SK-N-SH (cell line): ENCODE data around the gene KIAA2012. TPM values are rescaled to one million over a fixed set of nuclear protein-coding genes. Genes with fewer than 3 reads are reported as not detected.

Experiments
- CTCF ChIA-PET: fragments of 300-600, 350-600 bp; formaldehyde crosslinking; extraction: SDS; loops from one replicate; lab custom pipeline; 2021; lab: Yijun Ruan, JAX
- POLR2A ChIA-PET: fragments of 350-600 bp; sonication (Branson Sonifier 250); formaldehyde crosslinking; extraction: SDS; loops from one replicate; lab custom pipeline; 2020; ENCODE audit warnings: antibody characterized with exemption, inconsistent platforms; lab: Yijun Ruan, JAX
- DNase-seq: peaks from one replicate; pipeline ENCODE4 v3.0.0; 2012
- H2AFZ ChIP-seq: fragments of 200-600 bp; sonication (generic); 2 replicates; pipeline ENCODE4 v1.8.1; 2016; ENCODE audit warnings: antibody characterized with exemption, mild to moderate bottlenecking, low read depth
- H3F3A ChIP-seq: fragments of 200-600 bp; sonication (generic); replicated peaks from 2 replicates; pipeline ENCODE3; 2016; ENCODE audit warnings: antibody characterized with exemption, mild to moderate bottlenecking; ENCODE audit not compliant: insufficient read depth
- H3K27ac ChIP-seq, 2 experiments: fragments of 200-500 bp in 1 of 2; fragments of 200-600 bp in 1 of 2; sonication (Bioruptor generic) in 1 of 2; sonication (generic), shearing (Covaris generic) in 1 of 2; 2 replicates each; pipeline versions ENCODE4 v1.5.1 to v1.6.1; 2014 to 2016; ENCODE audit warnings: low read depth in 2 of 2, inconsistent platforms in 1 of 2, low read length in 1 of 2, mild to moderate bottlenecking in 1 of 2, mixed read lengths in 1 of 2
- H3K27me3 ChIP-seq: fragments of 200-600 bp; sonication (generic), shearing (Covaris generic); 2 replicates; pipeline ENCODE4 v1.6.1; 2016; ENCODE audit warnings: mixed run types; ENCODE audit not compliant: insufficient read depth
- H3K36me3 ChIP-seq, 2 experiments: fragments of 200-500 bp in 1 of 2; fragments of 200-600 bp in 1 of 2; sonication (Bioruptor generic) in 1 of 2; sonication (generic) in 1 of 2; replicated peaks in 1 of 2; 2 replicates each; pipeline versions ENCODE3 to v1.5.1; 2014 to 2016; ENCODE audit warnings: low read length in 1 of 2, mild to moderate bottlenecking in 1 of 2; ENCODE audit not compliant: insufficient read depth in 2 of 2, control insufficient read depth in 1 of 2
- H3K4me1 ChIP-seq, 2 experiments: fragments of 200-500 bp in 1 of 2; fragments of 200-600 bp in 1 of 2; sonication (Bioruptor generic) in 1 of 2; sonication (generic), shearing (Covaris generic) in 1 of 2; 2 replicates each; pipeline versions ENCODE4 v1.5.1 to v1.6.1; 2014 to 2016; ENCODE audit warnings: low read depth in 1 of 2, low read length in 1 of 2, mixed run types in 1 of 2; ENCODE audit not compliant: insufficient read depth in 2 of 2, control insufficient read depth in 1 of 2
- H3K4me2 ChIP-seq: fragments of 200-600 bp; sonication (generic), shearing (Covaris generic); 2 replicates; pipeline ENCODE4 v1.6.1; 2017; ENCODE audit warnings: mixed run types
- H3K4me3 ChIP-seq, 2 experiments: fragments of 200-500 bp in 1 of 2; fragments of 200-600 bp in 1 of 2; sonication (Bioruptor generic) in 1 of 2; sonication (generic), shearing (Covaris generic) in 1 of 2; 2 replicates each; pipeline versions ENCODE4 v1.5.1 to v1.8.1; 2014 to 2016; ENCODE audit warnings: low read depth in 2 of 2, inconsistent platforms in 1 of 2, low read length in 1 of 2, mild to moderate bottlenecking in 1 of 2, mixed read lengths in 1 of 2, moderate library complexity in 1 of 2
- H3K79me2 ChIP-seq: fragments of 200-600 bp; sonication (generic); 2 replicates; pipeline ENCODE4 v1.8.1; 2017; ENCODE audit warnings: mild to moderate bottlenecking; ENCODE audit not compliant: insufficient read depth
- H3K9ac ChIP-seq: fragments of 200-600 bp; sonication (generic); 2 replicates; pipeline ENCODE4 v1.6.1; 2017; ENCODE audit warnings: mixed run types
- H3K9me2 ChIP-seq: fragments of 200-600 bp; sonication (generic); 2 replicates; pipeline ENCODE4 v1.6.1; 2017; ENCODE audit warnings: mixed run types
- H3K9me3 ChIP-seq: fragments of 200-600 bp; sonication (generic); 2 replicates; pipeline ENCODE4 v1.6.1; 2017; ENCODE audit warnings: mixed run types, mild to moderate bottlenecking, moderate library complexity
- H4K20me1 ChIP-seq: fragments of 200-600 bp; sonication (generic); 2 replicates; pipeline ENCODE4 v1.6.1; 2017; ENCODE audit warnings: mild to moderate bottlenecking, mixed run types; ENCODE audit not compliant: insufficient read depth
- EP300 ChIP-seq, 2 experiments: IDR thresholded peaks; 2 replicates each; pipeline versions ENCODE4 v1.4.0 to v1.6.1; 2012; ENCODE audit warnings: borderline replicate concordance in 1 of 2, low read depth in 1 of 2, low read length in 1 of 2
- FOSL2 ChIP-seq: IDR thresholded peaks from 2 replicates; pipeline ENCODE4 v1.4.0; 2012; ENCODE audit warnings: low read depth, mild to moderate bottlenecking, moderate library complexity, borderline replicate concordance
- FOXM1 ChIP-seq: IDR thresholded peaks from 2 replicates; pipeline ENCODE4 v1.4.0; 2012; ENCODE audit warnings: low read depth, mild to moderate bottlenecking
- GABPA ChIP-seq: IDR thresholded peaks from 2 replicates; pipeline ENCODE4 v1.4.0; 2012; ENCODE audit warnings: low read depth, mild to moderate bottlenecking
- GATA2 ChIP-seq: sonication (generic); formaldehyde crosslinking; IDR thresholded peaks from 2 replicates; pipeline ENCODE4 v1.5.0; 2020; ENCODE audit warnings: mild to moderate bottlenecking, missing genetic modification reagents
- JUND ChIP-seq: IDR thresholded peaks from 2 replicates; pipeline ENCODE4 v1.4.0; 2012
- MXI1 ChIP-seq: IDR thresholded peaks from 2 replicates; pipeline ENCODE4 v1.6.1; 2012; ENCODE audit warnings: mild to moderate bottlenecking, low read depth, low read length, improper control_type of control experiment
- RCOR1 ChIP-seq: fragments of 150-350 bp; IDR thresholded peaks from 2 replicates; pipeline ENCODE4 v1.6.1; 2017; ENCODE audit warnings: antibody characterized with exemption, low read length
- RXRA ChIP-seq: IDR thresholded peaks from 2 replicates; pipeline ENCODE4 v1.4.0; 2012; ENCODE audit warnings: low read depth, mild to moderate bottlenecking, borderline replicate concordance
- TAF1 ChIP-seq: IDR thresholded peaks from 2 replicates; pipeline ENCODE4 v1.6.1; 2012; ENCODE audit warnings: low read depth, mild to moderate bottlenecking, low read length, moderate library complexity, borderline replicate concordance
- YY1 ChIP-seq: IDR thresholded peaks from 2 replicates; pipeline ENCODE4 v1.4.0; 2012; ENCODE audit warnings: low read depth, mild to moderate bottlenecking
- WGBS: methylation state at CpG from one replicate; pipeline ENCODE4 v1.1.6; 2017; ENCODE audit warnings: low lambda C conversion rate; 5-methylcytosine and 5-hydroxymethylcytosine counted together
- polyA plus RNA-seq, 3 experiments: library from polyadenylated mRNA; depleted of rRNA; stranded (reverse); fragments of >200 nt; gene quantifications; 2 replicates each; pipeline ENCODE4 v1.2.3, GENCODE V29; 2012
- TF ChIP-seq, protein P1 (sequence below): IDR thresholded peaks from 2 replicates; pipeline ENCODE4 v1.4.0; 2012; ENCODE audit warnings: low read depth, borderline replicate concordance
- TF ChIP-seq, protein P2 (sequence below): fragments of 150-350 bp; IDR thresholded peaks from 2 replicates; pipeline ENCODE4 v1.6.1; 2016; ENCODE audit warnings: mild to moderate bottlenecking, low read depth, low read length
- TF ChIP-seq, protein P3 (sequence below): fragments of 150-350 bp; IDR thresholded peaks from 2 replicates; pipeline ENCODE4 v1.6.1; 2017; ENCODE audit warnings: antibody characterized with exemption, low read length, low read depth, borderline replicate concordance
- TF ChIP-seq, protein P4 (sequence below): IDR thresholded peaks from 2 replicates; pipeline ENCODE4 v1.4.0; 2012; ENCODE audit warnings: low read depth
- TF ChIP-seq, protein P5 (sequence below): IDR thresholded peaks from 2 replicates; pipeline ENCODE4; 2012
- TF ChIP-seq, protein P6 (sequence below): IDR thresholded peaks from 2 replicates; pipeline ENCODE4 v1.6.1; 2012; ENCODE audit warnings: mild to moderate bottlenecking, low read depth, low read length, moderate library complexity

KIAA2012 gene
- polyA plus RNA-seq, 1 of the 3 experiments (the other 2 are of a cell fraction), result 0.07 TPM

DNA sequence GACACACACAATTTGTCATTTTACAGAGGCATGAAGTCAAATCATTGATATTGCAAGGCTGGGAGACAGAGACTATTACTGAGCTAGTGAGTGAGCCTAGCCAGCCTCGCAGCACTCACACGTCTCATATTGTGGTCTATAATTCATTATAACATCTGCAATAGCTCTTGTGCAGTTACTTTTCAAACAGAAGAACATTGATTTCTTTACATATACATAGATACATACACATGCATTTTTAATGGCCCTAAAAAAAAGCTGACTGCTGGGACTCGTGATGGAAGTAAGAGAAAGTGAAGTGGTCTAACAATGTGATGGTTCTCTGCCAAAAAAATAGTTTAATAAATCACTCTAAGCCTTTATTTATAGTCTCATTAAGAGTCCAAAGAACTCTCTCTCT lies 56.8 kb downstream of the KIAA2012 start:
- Histone ChIP-seq H3K9me2 (no peaks in the 10 kb centered on the region), H3K27ac (no peak overlapping the region), H3K79me2 (no peaks in the 10 kb centered on the region), H4K20me1 (no peaks in the 10 kb centered on the region), H3K36me3 (no peaks in the 10 kb centered on the region), H3K27me3 (no peaks in the 10 kb centered on the region), H3K9ac (no peak overlapping the region), H3K4me2 (no peak overlapping the region), H3F3A (no peaks in the 10 kb centered on the region), H3K4me1 (no peaks in the 10 kb centered on the region), H2AFZ (no peak overlapping the region), H3K4me3 (no peak overlapping the region), H3K9me3 (no peaks in the 10 kb centered on the region)
- POLR2A ChIA-PET, result no interaction called here
- CTCF ChIA-PET, result interaction anchor here (1.4 to 1.5 kb wide), 2 partner anchors 20 to 269 kb away, joined by 3 to 5 read pairs; no protein-coding TSS in a partner anchor
- TF ChIP-seq TAF1 (no peak), RCOR1 (no peak), FOSL2 (no peak), JUND (no peak), FOXM1 (no peak), GATA2 (CRISPR knock-in tag) (no peak), MXI1 (no peak), RXRA (no peak), YY1 (no peak), EP300 (IDR thresholded peaks at IDR 0.05; ENCODE audit: borderline replicate concordance in 1 of 2, low read depth in 1 of 2, low read length in 1 of 2) (no peak), GABPA (no peak)
- TF ChIP-seq, protein P1, sequence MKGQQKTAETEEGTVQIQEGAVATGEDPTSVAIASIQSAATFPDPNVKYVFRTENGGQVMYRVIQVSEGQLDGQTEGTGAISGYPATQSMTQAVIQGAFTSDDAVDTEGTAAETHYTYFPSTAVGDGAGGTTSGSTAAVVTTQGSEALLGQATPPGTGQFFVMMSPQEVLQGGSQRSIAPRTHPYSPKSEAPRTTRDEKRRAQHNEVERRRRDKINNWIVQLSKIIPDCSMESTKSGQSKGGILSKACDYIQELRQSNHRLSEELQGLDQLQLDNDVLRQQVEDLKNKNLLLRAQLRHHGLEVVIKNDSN, result no peak
- TF ChIP-seq, protein P2, sequence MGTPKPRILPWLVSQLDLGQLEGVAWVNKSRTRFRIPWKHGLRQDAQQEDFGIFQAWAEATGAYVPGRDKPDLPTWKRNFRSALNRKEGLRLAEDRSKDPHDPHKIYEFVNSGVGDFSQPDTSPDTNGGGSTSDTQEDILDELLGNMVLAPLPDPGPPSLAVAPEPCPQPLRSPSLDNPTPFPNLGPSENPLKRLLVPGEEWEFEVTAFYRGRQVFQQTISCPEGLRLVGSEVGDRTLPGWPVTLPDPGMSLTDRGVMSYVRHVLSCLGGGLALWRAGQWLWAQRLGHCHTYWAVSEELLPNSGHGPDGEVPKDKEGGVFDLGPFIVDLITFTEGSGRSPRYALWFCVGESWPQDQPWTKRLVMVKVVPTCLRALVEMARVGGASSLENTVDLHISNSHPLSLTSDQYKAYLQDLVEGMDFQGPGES, result no peak
- TF ChIP-seq, protein P3, sequence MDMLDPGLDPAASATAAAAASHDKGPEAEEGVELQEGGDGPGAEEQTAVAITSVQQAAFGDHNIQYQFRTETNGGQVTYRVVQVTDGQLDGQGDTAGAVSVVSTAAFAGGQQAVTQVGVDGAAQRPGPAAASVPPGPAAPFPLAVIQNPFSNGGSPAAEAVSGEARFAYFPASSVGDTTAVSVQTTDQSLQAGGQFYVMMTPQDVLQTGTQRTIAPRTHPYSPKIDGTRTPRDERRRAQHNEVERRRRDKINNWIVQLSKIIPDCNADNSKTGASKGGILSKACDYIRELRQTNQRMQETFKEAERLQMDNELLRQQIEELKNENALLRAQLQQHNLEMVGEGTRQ, result no peak
- TF ChIP-seq, protein P4, sequence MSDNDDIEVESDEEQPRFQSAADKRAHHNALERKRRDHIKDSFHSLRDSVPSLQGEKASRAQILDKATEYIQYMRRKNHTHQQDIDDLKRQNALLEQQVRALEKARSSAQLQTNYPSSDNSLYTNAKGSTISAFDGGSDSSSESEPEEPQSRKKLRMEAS, result no peak
- TF ChIP-seq, protein P5, sequence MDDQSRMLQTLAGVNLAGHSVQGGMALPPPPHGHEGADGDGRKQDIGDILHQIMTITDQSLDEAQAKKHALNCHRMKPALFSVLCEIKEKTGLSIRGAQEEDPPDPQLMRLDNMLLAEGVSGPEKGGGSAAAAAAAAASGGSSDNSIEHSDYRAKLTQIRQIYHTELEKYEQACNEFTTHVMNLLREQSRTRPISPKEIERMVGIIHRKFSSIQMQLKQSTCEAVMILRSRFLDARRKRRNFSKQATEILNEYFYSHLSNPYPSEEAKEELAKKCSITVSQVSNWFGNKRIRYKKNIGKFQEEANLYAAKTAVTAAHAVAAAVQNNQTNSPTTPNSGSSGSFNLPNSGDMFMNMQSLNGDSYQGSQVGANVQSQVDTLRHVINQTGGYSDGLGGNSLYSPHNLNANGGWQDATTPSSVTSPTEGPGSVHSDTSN, result no peak
- TF ChIP-seq, protein P6, sequence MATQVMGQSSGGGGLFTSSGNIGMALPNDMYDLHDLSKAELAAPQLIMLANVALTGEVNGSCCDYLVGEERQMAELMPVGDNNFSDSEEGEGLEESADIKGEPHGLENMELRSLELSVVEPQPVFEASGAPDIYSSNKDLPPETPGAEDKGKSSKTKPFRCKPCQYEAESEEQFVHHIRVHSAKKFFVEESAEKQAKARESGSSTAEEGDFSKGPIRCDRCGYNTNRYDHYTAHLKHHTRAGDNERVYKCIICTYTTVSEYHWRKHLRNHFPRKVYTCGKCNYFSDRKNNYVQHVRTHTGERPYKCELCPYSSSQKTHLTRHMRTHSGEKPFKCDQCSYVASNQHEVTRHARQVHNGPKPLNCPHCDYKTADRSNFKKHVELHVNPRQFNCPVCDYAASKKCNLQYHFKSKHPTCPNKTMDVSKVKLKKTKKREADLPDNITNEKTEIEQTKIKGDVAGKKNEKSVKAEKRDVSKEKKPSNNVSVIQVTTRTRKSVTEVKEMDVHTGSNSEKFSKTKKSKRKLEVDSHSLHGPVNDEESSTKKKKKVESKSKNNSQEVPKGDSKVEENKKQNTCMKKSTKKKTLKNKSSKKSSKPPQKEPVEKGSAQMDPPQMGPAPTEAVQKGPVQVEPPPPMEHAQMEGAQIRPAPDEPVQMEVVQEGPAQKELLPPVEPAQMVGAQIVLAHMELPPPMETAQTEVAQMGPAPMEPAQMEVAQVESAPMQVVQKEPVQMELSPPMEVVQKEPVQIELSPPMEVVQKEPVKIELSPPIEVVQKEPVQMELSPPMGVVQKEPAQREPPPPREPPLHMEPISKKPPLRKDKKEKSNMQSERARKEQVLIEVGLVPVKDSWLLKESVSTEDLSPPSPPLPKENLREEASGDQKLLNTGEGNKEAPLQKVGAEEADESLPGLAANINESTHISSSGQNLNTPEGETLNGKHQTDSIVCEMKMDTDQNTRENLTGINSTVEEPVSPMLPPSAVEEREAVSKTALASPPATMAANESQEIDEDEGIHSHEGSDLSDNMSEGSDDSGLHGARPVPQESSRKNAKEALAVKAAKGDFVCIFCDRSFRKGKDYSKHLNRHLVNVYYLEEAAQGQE, result no peak
- no peak for DNase-seq
- WGBS, result 66% methylated on average over 3 of the region's 3 CpGs
